CD4-positive, alpha-beta T cell treated with Interleukin-2 at 100 ng/mL for 4 hours (primary cell): ENCODE data around the gene NHLRC3.
"Not testable (repeated sequence)": the region's sequence is repeated elsewhere in the genome, so short reads cannot be mapped to it uniquely, and the experiment has no call there.

Source experiments
- DNase-seq: peaks from one replicate; pipeline ENCODE4 v3.0.0-alpha.2; 2020; ENCODE audit warnings: low spot score

Gene NHLRC3

DNA sequence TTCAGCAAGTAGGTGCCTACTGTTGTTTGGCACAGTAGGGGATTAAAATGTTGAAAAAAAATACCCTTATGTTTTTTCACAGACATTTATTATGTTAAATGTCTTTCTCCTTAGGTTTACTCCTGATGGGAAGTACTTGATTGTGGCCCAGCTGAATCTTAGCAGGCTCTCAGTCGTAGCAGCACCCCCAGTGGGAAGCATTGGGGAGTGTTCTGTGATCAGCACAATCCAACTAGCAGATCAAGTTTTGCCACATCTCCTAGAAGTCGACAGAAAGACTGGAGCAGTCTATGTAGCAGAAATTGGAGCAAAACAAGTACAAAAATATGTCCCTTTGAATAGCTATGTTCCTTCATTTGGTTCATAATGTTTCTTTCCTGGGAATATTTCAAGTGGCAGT, 9.3 kb downstream of the NHLRC3 start:
- DNase-seq = no peak

DNA sequence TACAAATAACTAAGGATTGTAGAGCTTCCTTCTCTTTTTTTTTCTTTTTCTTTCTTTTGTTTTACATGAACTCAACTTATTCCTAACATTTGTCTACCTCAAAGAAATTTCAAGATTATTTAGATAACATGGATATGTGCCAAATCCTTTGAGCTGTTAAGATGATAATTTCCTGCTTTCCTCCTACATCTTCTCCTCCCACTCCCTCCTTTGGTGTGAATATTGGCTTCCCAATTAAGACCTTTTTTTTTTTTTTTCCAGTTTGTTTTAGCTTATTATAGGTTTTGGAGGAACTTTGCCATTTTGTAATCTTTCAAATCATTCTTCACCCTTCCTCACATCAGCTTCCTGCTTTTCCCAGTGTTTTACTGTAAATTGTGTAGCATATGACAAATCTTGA, 10.6 kb downstream of the NHLRC3 start:
- no peak for DNase-seq

DNA sequence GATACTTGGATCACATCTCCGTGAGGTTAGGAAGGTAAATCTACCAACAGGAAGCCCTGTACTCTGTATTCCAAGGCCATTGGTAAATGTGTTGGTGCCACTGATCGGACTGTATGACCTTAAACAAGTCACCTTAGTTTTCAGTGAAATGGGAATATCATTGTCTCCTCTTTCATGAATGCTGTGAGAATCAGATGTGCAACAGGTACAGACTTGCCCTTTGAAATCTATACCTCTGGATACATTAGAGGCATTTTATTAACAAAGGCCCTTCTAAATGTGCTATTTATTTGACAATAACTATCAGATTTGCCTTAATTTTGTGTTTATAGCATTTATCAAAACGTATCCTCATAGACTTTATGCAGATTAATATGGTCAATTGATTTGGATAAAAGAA, 11.0 kb downstream of the NHLRC3 start:
- DNase-seq = no peak

DNA sequence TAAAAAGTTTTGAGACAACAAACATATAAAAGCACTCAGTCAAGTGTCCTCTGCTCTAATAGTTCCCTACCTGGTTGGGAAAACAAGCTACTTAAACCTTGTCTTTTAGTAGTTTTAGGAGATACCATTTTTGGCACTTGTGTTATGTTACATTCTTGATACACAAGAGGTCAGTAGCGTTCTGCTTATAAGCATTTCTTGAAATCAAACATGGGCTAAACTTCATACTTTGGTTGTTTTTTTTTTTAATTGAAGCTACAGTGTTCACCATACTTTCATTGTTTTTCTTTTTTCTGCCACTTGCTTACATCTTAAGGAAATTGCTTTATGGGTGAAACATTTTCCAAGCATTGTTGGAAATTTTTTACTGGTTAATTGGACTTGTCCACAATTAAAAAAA, 12.9 kb downstream of the NHLRC3 start:
- peak; percentile 17 for DNase-seq

DNA sequence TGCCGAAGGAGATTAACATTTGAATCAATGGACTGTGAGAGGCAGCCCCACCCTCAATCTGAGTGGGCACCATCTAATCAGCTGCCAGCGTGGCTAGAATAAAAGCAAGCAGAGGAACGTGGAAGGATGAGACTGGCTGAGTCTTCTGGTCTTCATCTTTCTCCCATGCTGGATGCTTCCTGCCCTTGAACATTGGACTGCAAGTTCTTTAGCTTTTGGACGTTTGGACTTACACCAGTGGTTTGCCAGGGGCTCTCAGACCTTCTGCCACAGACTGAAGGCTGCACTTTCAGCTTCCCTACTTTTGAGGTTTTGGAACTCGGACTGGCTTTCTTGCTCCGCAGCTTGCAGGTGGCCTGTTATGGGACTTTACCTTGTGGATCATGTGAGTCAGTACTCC, 14.7 kb downstream of the NHLRC3 start:
- no peak for DNase-seq

DNA sequence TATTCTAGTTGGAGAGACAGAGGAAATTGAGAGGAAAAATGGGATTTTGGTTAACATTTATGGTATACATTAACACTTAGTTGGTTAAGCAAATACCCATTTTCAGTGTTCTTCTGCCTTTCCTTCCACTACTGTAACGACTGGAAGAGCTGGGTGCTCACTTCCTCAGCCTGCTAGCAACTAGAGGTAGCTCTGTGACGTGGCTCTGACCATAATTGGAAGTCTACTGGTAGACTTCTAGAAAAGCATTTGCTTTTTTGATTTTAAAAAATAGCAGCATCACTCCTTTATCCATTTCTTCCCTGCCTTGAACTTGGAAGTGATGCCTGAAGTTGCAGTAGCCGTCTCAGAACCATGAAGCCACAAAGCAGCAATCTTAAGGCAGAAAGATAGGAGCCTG, 15.9 kb downstream of the NHLRC3 start:
- DNase-seq = no peak

DNA sequence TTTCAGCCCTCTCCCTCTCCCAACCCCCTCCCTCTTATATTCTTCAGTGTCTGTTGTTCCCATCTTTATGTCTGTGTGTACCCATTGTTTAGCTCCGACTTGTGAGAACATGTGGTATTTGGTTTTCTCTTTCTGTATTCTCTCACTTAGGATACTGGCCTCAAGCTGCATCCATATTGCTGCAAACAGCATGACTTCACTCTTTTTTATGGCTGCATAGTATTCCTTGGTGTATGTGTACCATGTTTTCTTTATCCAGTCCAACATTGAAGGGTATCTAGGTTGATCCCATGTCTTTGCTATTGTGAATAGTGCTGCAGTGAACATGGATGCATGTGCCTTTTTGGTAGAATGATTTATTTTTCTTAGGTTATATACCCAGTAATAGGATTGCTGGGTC, 17.8 kb downstream of the NHLRC3 start:
- no peak for DNase-seq

DNA sequence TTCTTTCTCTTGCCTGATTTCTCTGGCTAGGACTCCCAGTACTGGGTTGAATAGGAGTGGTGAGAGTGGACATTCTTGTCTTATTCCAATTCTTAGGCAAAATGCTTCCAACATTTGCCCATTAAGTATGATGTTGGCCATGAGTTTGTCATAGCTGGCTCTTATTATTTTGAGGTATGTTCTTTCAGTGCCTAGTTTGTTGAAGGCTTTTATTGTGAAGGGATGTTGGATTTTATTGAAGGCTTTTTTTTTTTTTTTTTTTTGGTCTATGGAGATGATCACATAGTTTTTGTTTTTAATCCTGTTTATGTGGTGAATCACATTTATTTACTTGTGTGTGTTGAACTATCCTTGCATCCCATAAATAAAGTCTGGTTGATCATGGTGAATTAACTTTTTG, 19.8 kb downstream of the NHLRC3 start:
- no peak for DNase-seq

DNA sequence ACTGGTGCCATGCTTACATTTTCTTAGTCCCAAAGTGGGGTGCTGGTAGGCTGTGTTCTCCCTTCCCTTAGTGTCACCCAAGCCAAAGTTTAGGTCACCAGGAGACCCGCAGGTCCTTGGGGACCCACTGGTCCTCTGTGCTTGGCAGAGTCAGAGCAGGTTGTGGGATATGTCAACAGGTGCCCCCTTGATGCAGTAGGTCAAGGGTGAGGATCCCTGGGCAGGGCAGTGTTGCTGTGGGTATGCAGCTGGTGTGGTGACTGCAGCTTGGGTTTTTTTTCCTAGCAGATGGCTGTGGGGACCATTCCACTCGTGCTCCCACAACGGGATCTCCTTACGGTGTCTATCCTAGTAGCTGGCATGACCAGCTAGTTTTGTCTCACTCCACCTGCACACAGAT, 23.7 kb downstream of the NHLRC3 start:
- no peak for DNase-seq

DNA sequence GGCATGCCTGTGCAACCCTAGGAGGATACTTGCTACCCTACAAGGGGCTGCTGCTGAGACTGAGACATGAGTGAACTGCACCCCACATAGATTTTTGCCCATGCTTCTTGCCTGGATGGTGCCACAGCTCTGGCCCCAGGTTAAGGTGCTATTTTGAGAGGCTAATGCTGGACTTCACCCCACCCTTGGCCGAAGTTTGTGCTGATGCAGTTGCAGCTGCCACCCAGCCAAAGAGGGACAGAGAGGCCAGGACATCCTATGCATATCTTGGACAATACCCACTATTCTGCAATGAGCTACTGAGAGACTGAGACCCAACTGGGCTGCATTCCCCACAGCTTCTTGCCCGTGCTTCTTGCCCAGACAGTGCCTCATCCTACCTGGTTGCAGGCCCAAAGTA, 34.6 kb downstream of the NHLRC3 start:
- no peak for DNase-seq

DNA sequence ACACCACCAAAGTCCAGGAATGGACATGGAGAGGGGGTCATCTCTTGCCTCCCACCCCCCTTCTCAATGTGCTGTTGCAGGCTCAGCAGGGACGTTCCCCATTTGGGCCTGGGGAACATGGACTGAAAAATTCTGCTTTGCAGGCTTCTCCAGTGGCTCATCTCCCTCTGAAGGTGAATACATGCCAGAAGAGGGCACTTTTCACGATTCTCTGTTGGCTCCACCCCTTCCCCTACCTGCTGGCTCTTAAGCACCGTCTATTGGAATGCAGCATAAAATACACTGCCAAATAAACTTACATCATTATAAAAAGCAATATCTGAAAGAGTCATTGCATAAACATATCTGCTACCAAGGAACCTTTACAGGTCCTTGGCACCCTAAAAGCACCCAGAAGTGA, 35.7 kb downstream of the NHLRC3 start:
- no peak for DNase-seq

DNA sequence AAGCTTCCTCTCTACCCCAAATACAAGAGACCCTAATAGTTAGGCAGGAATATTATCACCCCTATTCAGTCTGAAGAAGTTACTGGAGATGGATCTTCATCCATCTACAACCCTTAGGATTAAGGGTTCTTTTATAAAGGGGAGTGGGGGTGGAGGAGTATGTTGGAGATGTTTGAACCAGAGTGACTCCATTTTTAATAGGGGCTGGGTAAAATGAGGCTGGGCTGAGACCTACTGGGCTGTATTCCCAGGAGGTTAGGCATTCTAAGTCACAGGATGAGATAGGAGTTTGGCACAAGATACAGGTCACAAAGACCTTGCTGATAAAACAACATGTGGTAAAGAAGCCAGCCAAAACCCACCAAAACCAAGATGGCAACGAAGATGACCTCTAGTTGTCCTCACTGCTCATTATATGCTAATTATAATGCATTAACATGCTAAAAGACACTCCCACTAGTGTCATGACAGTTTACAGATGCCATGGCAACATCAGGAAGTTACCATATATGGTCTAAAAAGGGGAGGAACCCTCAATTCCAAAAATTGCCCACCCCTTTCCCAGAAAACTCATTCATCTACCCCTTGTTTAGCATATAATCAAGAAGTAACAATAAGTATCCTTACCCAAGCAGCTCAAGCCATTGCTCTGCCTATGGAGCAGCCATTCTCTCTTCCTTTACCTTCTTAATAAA, 48.1 kb downstream of the NHLRC3 start:
- not testable (repeated sequence) for DNase-seq

DNA sequence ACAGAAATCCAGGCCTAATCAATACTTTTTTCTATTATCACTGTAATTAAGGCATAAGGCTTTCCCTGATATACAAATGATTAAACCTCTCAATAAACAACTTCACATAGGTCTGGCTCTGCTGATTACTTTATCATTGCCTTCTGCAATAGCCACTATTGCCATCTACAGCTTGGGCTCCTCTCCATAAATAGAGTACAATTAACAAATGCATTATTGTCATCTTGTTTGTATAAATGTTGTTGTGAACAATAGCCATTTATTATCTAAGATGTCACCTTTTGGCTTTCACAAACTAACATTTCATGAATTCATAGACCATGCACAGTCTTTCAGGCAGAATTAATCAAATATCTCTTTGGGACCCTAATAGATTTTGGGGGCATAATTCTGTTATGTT, 53.3 kb downstream of the NHLRC3 start:
- no peak for DNase-seq

DNA sequence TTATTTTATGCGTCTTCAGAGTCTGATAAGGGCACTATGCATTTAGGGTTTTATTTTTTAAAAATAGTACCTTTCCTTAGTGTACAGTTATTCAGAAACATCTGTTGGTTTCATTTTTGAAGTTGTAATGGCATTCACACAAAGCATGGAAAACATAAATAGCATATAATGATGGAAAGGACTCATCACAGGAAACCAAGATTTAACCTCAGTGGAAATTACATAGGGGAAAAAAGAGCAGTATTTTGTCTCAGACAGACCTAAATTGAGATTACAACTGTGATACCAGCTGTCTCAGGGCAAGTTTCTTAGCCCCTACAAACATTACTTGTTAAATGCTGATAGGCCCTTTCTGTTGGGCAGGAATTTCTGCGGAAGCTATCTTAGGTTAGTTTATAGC, 57.2 kb downstream of the NHLRC3 start:
- no peak for DNase-seq

DNA sequence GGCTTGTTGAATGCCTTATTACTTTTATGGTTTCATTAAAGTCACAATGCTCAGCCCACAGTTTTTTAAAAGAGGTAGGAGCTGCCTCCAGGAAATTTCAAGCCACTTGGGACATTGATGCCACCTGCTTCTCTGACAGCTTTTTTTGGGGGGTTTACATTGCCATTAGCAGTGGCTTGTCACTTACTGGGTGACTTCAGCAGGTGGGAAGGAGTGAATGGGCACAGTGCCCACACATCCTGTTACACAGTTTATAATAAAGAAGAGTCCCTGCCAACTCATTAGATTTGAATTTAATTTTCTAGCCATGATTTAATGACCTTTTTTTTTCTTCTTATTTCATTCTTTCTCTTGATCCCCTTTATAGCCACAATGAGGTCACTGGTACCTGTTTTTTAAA, 61.0 kb downstream of the NHLRC3 start:
- no peak for DNase-seq
